ENCODE data around the gene ZNF384.

The ZNF384 gene

GRCh38 chr12:6641131-6641530, 48.0 kb downstream of the ZNF384 start:
- no peak for DNase-seq (ENCODE audit: low read depth)
- TF ChIP-seq CTCF (IDR thresholded peaks at IDR 0.05; ENCODE audit: low read length, missing control alignments): no peak
- H3K4me3 ChIP-seq (replicated peaks; ENCODE audit: low read depth, low read length): no peak overlapping the region

GRCh38 chr12:6640497-6640896, 48.7 kb downstream of the ZNF384 start:
- no peak for DNase-seq (ENCODE audit: low read depth)
- TF ChIP-seq CTCF (IDR thresholded peaks at IDR 0.05; ENCODE audit: low read length, missing control alignments): no peak
- H3K4me3 ChIP-seq (replicated peaks; ENCODE audit: low read depth, low read length): no peak overlapping the region

- no peak for DNase-seq (ENCODE audit: low read depth)
- no peak for TF ChIP-seq CTCF (IDR thresholded peaks at IDR 0.05; ENCODE audit: low read length, missing control alignments)
- H3K4me3 ChIP-seq (replicated peaks; ENCODE audit: low read depth, low read length): no peak overlapping the region
Observed at GRCh38 chr12:6639151-6639801, 49.9 kb downstream of the ZNF384 start.

GRCh38 chr12:6638305-6638704, 50.9 kb downstream of the ZNF384 start:
- TF ChIP-seq CTCF (IDR thresholded peaks at IDR 0.05; ENCODE audit: low read length, missing control alignments): no peak
- no peak for DNase-seq (ENCODE audit: low read depth)
- no peak overlapping the region for H3K4me3 ChIP-seq (replicated peaks; ENCODE audit: low read depth, low read length)

GRCh38 chr12:6635856-6636531, 53.2 kb downstream of the ZNF384 start, which contains the start of gene LPAR5:
LPAR5 (minus strand) TSS chr12:6635959; CDS start chr12:6621248, 14,711 bp downstream.
- H3K4me3 ChIP-seq (replicated peaks; ENCODE audit: low read depth, low read length): no peak within 1 kb of the TSS
- DNase-seq (ENCODE audit: low read depth): no peak
- TF ChIP-seq CTCF (IDR thresholded peaks at IDR 0.05; ENCODE audit: low read length, missing control alignments): no peak

GRCh38 chr12:6635375-6635855, 53.8 kb downstream of the ZNF384 start:
- no peak overlapping the region for H3K4me3 ChIP-seq (replicated peaks; ENCODE audit: low read depth, low read length)
- DNase-seq (ENCODE audit: low read depth): no peak
- no peak for TF ChIP-seq CTCF (IDR thresholded peaks at IDR 0.05; ENCODE audit: low read length, missing control alignments)

Data from fibroblast of pulmonary artery (primary cell).